Stimulated activated CD4-positive, alpha-beta T cell treated with anti-CD3 and anti-CD28 coated beads, TNF-alpha, amount 100 ng/mL, for 48 hours (primary cell): ENCODE data around the gene CDC42.
A peak's percentile ranks its signal among the peaks of the same experiment; 100 is the strongest.
"Not testable (repeated sequence)": the region's sequence is repeated elsewhere in the genome, so short reads cannot be mapped to it uniquely, and the experiment has no call there.

ENCODE experiments used
- DNase-seq, 3 donors: peaks; one replicate each; pipeline ENCODE4 v3.0.0-alpha.2; 2020; ENCODE audit warnings: low read depth in 3 of 3

The CDC42 gene

DNA sequence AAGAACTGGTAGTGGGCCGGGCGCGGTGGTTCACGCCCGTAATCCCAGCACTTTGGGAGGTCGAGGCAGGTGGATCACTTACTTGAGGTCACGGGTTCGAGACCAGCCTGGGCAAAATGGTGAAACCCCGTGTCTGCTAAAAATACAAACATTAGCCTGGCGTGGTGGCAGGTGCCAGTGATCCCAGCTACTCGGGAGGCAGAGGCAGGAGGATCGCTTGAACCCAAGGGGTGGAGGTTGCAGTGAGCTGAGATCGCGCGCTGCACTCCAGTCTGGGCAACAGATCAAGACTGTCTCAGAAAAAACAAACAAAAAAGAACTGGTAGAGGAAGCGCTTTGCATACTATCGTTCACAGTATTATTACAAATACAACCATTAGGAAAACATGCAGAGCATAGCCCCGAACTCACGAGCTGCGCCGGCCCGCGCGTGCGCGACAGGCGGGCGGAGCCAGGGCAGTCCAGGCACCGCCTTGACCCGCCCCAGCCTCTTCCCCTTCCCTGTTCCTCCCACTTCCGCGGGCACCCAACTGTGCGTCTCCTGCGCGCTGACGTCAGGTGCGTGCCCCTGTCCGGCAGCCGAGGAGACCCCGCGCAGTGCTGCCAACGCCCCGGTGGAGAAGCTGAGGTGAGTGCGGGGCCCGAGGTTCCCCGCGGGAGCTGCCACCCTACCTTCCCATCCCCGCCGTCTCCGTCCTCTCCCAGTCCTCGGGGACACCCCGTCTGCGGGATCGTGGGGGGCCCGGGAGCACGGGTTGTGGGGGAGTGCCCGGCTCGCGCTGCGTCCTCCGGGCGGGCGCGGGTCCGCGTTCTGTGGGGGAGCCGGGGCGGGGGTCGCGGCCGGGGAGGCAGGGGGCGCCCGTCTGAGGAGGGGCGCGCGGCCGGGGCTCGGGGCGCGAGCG, at the start of gene CDC42:
CDC42 (plus strand) TSS at position 595 of the 902 bp plus-strand sequence. CDS start 25,770 bp downstream, outside the sequence.
- peak; percentile 94 to 97 (median 94) for DNase-seq

- DNase-seq, result not testable (repeated sequence)
Observed at GRCh38 chr1:22002875-22003274, 49.6 kb upstream of the CDC42 start.

DNA sequence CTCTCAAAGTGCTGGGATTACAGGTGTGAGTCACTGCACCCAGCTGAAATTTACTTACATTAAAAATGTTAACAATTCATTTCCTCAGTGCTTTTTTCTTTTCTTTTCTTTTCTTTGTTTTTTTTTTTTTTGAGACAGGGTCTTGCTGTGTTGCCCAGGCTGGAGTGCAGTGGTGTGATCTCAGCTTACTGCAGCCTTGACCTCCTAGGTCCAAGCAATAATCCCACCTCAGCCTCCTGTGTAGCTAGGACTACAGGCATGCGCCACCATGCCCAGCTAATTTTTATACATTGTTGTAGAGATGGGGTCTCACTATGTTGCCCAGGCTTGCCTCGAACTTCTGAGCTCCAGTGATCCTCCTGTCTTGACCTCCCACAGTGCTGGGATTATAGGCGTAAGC, 48.5 kb upstream of the CDC42 start:
- not testable (repeated sequence) for DNase-seq

DNA sequence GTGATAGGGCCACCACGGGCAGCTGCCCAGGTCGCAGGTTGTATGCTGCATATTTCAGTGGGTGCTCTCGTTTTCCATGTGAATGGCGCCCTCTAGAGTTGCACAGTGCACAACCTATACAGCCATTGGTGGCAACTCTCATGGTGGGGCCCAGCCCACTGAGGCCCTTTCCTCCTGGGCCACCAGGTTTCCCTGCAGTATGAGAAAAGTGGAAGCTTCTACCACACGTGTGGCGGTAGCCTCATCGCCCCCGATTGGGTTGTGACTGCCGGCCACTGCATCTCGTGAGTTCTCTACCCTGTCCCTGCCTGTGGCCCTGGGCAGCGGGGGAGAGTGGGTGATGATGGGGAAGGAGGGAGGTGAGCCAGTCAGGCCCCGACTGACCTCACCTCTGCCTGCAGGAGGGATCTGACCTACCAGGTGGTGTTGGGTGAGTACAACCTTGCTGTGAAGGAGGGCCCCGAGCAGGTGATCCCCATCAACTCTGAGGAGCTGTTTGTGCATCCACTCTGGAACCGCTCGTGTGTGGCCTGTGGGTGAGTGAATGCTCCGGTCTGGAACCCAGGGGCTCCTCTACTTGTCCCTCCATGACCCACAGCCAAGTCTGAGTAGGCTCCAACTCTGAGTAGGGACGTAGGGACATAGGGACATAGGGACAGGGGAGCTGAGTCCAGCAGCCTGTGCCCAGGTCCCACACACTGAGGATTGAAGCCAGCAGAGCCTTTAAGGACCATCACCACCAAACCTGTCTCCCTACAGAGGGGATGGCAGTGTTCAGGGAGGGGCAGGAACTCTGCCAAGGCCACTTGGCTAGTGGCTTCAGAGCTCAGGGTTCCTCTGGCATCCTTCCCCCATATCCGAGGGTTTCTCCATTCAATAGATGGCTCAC, 47.0 kb upstream of the CDC42 start:
- peak in 1 of 3 donors; percentile 14 for DNase-seq

DNA sequence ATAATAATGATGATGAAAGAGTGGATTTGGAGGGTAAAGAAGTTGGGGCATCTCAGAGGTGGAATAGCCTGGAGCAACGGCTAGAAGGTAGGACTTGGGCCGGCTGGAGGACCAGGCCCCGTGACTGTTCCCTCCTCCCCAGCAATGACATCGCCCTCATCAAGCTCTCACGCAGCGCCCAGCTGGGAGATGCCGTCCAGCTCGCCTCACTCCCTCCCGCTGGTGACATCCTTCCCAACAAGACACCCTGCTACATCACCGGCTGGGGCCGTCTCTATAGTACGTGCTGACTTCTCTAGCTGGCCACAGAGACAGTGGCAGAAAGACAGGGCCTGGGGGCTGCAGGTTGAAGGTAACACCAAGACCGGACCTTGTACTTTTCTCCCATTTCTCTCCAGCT, 45.8 kb upstream of the CDC42 start:
- DNase-seq, result not testable (repeated sequence)

- DNase-seq, result not testable (repeated sequence)
Observed at GRCh38 chr1:22007262-22007661, 45.2 kb upstream of the CDC42 start.

GRCh38 chr1:22009566-22009965, 42.9 kb upstream of the CDC42 start:
- DNase-seq, result not testable (repeated sequence)

GRCh38 chr1:22012752-22013151, 39.8 kb upstream of the CDC42 start:
- not testable (repeated sequence) for DNase-seq

GRCh38 chr1:22014575-22015206, 37.8 kb upstream of the CDC42 start:
- DNase-seq, result not testable (repeated sequence)

DNA sequence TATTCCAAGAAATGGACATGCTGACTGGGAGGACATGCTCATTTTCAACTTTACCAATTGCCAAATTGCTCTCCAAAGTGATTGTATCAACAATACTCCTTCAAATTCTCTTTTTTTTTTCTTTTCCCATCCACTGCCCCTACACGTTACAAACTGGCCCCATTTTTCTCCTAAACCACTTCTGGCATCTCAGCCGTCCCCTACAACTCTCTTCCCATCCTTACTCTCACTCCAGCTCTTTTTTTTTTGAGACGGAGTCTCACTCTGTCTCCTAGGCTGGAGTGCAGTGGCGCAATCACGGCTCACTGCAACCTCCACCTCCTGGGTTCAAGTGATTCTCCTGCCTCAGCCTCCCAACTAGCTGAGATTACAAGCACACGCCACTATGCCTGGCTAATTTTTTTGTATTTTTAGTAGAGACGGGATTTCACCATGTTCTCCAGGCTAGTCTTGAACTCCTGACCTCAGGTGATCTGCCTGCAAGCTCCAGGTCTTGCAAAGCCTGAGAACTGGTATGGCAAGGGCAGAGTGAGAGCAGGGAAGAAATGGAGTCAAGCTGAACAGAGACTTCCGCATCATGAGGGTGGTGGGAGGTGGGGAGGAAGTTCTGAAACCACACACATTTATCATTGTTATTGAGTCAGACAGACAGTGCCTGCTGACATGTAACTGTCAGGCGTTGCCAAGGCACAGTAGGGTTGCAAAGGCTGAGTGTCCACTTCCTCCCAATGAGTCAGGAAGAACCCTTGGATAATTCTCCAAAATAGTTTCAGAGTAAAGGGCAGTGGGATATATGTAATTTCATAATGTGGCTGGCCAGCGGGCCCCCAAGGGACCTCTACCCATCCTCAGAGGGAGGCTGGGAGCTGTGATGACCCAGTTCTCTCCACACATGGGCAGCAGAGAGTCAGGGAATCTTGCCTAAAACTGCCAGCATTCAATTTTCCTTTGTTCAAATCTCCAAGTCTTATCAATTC, 33.6 kb upstream of the CDC42 start:
- peak; percentile 47 to 62 (median 56) for DNase-seq

- DNase-seq, result no peak
Observed at GRCh38 chr1:22021061-22021460, 31.4 kb upstream of the CDC42 start.

- peak in 2 of 3 donors; percentile 63 to 73 for DNase-seq
Observed at GRCh38 chr1:22024485-22025367, 27.8 kb upstream of the CDC42 start.

DNA sequence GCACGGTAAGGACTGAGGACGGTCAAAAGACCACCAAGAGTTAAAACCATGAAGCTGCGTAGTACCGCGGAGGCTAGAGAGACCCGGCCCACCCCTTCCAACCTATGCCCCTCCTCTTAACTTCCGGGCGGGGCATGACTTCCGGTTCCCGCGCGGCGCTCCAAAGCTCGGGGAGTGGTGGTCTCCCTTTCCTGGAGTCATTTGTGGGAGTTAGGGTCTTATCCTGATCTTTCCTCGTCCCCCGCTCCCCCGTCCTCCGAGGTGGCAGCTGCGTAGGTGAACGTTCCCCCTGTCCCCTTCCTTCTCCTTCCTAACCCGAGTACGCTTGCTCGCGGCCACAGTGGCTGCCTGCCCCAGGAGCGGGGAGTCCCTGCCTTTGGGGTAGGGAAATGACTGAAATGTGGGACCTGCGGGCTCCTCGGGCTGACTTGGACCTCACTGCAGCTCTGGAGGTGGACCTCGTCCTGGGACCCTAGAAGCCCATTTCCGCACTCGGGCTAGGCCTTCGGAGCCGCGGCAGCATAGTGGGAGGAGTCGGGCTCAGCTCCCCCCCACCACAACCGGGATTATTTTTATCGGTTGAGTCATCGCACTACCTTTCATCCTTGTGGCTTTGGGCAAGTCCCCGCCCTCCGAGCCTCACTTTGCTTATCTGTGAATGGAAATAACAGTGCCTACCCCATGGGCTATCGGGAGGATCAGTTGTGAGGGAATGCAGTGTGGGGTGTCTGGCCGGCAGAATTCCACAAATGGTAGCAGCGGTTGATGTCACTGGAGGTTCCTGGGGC, 26.9 kb upstream of the CDC42 start:
- DNase-seq, result peak; percentile 77 to 86 (median 85)

DNA sequence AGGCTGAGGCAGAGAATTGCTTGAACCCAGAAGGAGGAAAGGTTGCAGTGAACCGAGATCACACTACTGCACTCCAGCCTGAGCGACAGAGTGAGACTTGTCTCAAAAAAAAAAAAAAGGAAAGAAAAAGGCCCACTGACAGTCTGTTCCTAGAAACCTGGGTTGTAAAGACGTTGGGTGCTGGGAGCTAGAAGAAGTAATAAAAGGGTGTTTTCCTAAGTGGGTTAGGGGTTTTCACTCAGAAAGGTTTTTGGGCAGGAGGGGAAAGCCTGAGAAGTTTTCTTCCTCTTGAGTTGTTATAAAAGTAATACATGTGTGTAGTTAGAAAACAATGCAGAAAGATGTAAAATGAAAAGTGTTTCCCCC, 25.6 kb upstream of the CDC42 start:
- no peak for DNase-seq

GRCh38 chr1:22030057-22030456, 22.5 kb upstream of the CDC42 start:
- no peak for DNase-seq

GRCh38 chr1:22030473-22030872, 22.0 kb upstream of the CDC42 start:
- no peak for DNase-seq

DNA sequence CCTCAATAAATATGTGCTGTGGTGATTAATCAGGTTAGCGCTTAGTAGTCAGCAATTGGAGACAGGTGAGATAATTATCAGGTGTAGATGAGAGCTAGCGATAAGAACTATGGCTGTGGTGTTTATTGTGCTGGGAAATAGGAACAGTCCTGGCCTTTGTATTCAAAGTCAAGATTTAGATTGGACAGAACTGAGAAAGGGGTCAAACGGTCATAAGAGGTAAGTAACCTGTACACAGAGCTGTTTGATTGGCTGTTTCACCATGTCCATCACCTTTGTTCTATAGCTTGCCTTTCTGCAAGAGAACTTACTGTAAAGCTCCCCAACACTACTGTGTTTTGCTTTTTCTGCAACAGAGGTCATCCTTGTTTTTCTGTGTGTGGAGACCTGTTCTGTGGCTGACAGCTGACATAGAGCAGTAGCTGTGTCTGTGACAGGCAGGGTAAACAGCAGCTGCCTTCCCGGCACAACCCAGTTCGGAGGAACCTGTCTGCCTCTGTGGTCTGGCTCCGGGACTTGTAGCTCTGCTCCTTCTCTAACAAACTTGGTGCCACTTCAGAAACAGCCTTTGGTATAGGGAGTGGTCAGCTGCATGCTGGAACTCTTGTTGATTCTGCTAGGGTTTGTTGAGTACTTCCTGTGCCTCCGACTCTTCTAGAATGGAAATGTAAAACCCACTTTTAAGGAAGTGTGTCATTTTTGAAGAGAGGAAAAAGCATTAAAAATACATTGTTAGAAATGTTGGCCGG, 21.1 kb upstream of the CDC42 start:
- DNase-seq, result no peak

DNA sequence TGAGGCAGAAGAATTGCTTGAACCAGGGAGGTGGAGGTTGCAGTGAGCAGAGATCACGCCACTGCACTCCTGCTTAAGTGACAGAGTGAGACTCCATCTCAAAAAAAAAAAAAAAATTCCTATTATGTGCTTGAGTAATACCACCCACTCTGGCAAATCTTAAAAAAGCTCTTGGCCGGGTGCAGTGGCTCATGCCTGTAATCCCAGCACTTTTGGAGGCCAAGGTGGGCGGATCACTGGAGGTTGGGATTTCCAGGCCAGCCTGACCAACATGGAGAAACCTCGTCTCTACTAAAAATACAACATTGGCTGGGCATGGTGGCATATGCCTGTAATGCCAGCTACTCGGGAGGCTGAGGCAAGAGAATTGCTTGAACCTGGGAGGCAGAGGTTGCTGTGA, 17.7 kb upstream of the CDC42 start:
- not testable (repeated sequence) for DNase-seq
